Measurements from ENCODE around the gene HEG1. TPM values are rescaled to one million over a fixed set of nuclear protein-coding genes. Genes with fewer than 3 reads are reported as not detected.

HEG1 gene
- total and polyA plus RNA-seq, 2 of the 8 experiments (the other 6 are each of a cell fraction or from before 2014, with no cell fraction given): 5.3 to 9.7 TPM

DNA sequence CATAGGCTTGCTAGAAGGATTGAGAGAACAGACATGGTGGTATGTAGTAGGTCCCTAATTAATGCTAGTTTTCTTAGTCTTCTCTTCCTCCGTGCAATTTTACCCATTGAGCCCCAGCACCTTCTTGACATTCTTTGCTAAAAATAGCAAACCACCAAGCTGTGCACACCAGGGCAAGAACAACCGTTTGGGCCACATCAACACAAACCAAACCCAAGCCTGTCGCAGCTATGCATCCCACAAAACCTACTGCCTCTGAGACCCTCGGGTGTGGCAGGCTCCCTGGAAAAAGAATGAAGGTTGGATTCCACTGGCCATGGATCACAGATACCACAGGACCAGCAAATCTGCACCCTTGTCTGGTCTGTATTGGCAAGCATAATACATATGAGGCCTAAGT, 27.1 kb downstream of the HEG1 start:
- Histone ChIP-seq H2BK5ac (ENCODE audit: low read depth, low read length) (no peak overlapping the region), H2BK120ac (replicated peaks; ENCODE audit: low read depth, low read length) (no peak overlapping the region), H3K4me3 (ENCODE audit: extremely low read depth in 1 of 4, insufficient read depth in 2 of 4, low read depth in 3 of 4, low read length in 4 of 4) (no peak overlapping the region), H3K79me1 (ENCODE audit: low read depth, low read length) (peaks cover 4% of the 10 kb centered on the region; the same call in 1 of the 2 replicates), H3K27ac (ENCODE audit: low read depth, low read length) (no peak overlapping the region), H3K9ac (replicated peaks in 1 of 4; ENCODE audit: extremely low read depth in 1 of 4, low read depth in 3 of 4, low read length in 3 of 4) (no peak overlapping the region), H2BK15ac (ENCODE audit: low read length) (no peak overlapping the region), H3K14ac (ENCODE audit: insufficient read length) (no peak overlapping the region), H3K79me2 (ENCODE audit: control insufficient read depth in 1 of 2, insufficient read depth in 2 of 2, low read length in 2 of 2) (no peaks in the 10 kb centered on the region; a peak in 1 of 4 replicates), H2AK5ac (ENCODE audit: low read depth, low read length) (no peak overlapping the region), H3K18ac (ENCODE audit: extremely low read depth, low read length) (no peak overlapping the region), H3K9me3 (ENCODE audit: insufficient read depth in 2 of 2, low read depth in 1 of 2, low read length in 1 of 2) (no peaks in the 10 kb centered on the region), H4K5ac (ENCODE audit: insufficient read length, low read depth, low read length) (no peak overlapping the region), H3K4ac (replicated peaks; ENCODE audit: insufficient read length, low read depth, low read length) (no peak overlapping the region), H3K4me2 (ENCODE audit: insufficient read depth in 1 of 2, low read depth in 2 of 2, low read length in 2 of 2) (no peak overlapping the region), H2BK12ac (ENCODE audit: low read depth, low read length) (no peak overlapping the region), H3K27me3 (replicated peaks in 1 of 4; ENCODE audit: control insufficient read depth in 3 of 4, extremely low read depth in 1 of 4, insufficient read depth in 3 of 4, low read length in 3 of 4) (no peaks in the 10 kb centered on the region), H4K8ac (ENCODE audit: extremely low read depth, insufficient read depth, low read length) (no peak overlapping the region), H2AFZ (ENCODE audit: low read length) (no peak overlapping the region), H3K4me1 (replicated peaks in 1 of 4; ENCODE audit: control insufficient read depth in 3 of 4, insufficient read depth in 4 of 4, low read length in 3 of 4) (0 out of 7 replicates have a peak, but pooled peaks cover 0 to 2% (median 0%) of the 10 kb centered on the region in 4 experiments), H2BK20ac (ENCODE audit: low read length) (no peak overlapping the region), H4K20me1 (replicated peaks in 1 of 2; ENCODE audit: control insufficient read depth in 1 of 2, insufficient read depth in 2 of 2, low read length in 2 of 2) (peaks cover 0 to 2% of the 10 kb centered on the region in 2 experiments), H3K23me2 (ENCODE audit: low read depth, low read length) (peaks cover 4% of the 10 kb centered on the region; the same call in 1 of the 2 replicates), H4K91ac (replicated peaks; ENCODE audit: insufficient read length, low read length) (no peak overlapping the region), H3K23ac (ENCODE audit: insufficient read length) (no peak overlapping the region), H3K56ac (replicated peaks; ENCODE audit: insufficient read length, low read depth, low read length) (no peak overlapping the region), H3K36me3 (ENCODE audit: control insufficient read depth in 2 of 4, insufficient read depth in 4 of 4, low read length in 3 of 4) (peaks cover 0 to 16% (median 4%) of the 10 kb centered on the region in 4 experiments; a peak in 5 of 8 replicates)
- no peak for FAIRE-seq
- no peak for TF ChIP-seq HDAC2 (IDR thresholded peaks at IDR 0.05; ENCODE audit: borderline replicate concordance in 1 of 2, low read depth in 2 of 2, low read length in 2 of 2)
- no peak for TF ChIP-seq SRF (IDR thresholded peaks at IDR 0.05; ENCODE audit: low read depth, low read length)
- TF ChIP-seq TBP (IDR thresholded peaks at IDR 0.05; ENCODE audit: low read depth, low read length): no peak
- TF ChIP-seq EZH2 (IDR thresholded peaks at IDR 0.05; ENCODE audit: low read depth, low read length, severe bottlenecking): no peak
- TF ChIP-seq CBX8 (IDR thresholded peaks at IDR 0.05; ENCODE audit: borderline replicate concordance, low read depth, low read length): no peak
- TF ChIP-seq ASH2L (IDR thresholded peaks at IDR 0.05; ENCODE audit: low read length): no peak
- TF ChIP-seq TAF1 (IDR thresholded peaks at IDR 0.05; ENCODE audit: low read depth, low read length): no peak
- no peak for TF ChIP-seq NRF1 (IDR thresholded peaks at IDR 0.05; ENCODE audit: low read depth, low read length)
- ChIA-PET POLR2A (ENCODE audit: partially characterized antibody) (interaction anchor here (0.9 kb wide), 1 partner anchor 11 kb away, joined by 3 read pairs; no protein-coding TSS in a partner anchor), CTCF (ENCODE audit: partially characterized antibody) (interaction anchor here (0.6 to 2.4 kb wide), 3 partner anchors 10 to 69 kb away, joined by 3 to 8 read pairs (median 3); no protein-coding TSS in a partner anchor)
- 92% methylated on average over 4 of the region's 4 CpGs; no CpG with 5 or more reads in 1 of the 2 experiments for WGBS, 2 experiments (ENCODE audit: extremely low coverage in 1 of 2, insufficient coverage in 1 of 2, insufficient read length in 1 of 2, insufficient replicate concordance in 2 of 2, low coverage in 1 of 2, low lambda C conversion rate in 2 of 2, missing lambda C conversion rate in 1 of 2)
- no peak for DNase-seq (ENCODE audit: low read depth in 1 of 2, low spot score in 2 of 2)

Data from H1 (cell line).